H9 (cell line): Measurements from ENCODE around the gene COG3. TPM values are rescaled to one million over a fixed set of nuclear protein-coding genes. Genes with fewer than 3 reads are reported as not detected.

ENCODE experiments used
- DNase-seq: peaks from one replicate; pipeline ENCODE4 v3.0.0-alpha.2; 2017
- H2AFZ ChIP-seq: one replicate; pipeline ENCODE4 v1.6.1; 2013; ENCODE audit warnings: mild to moderate bottlenecking, low read length, control low read depth, moderate library complexity
- H2AK5ac ChIP-seq: 2 replicates; pipeline ENCODE4 v1.6.1; 2013; ENCODE audit warnings: low read length, control low read depth, mixed read lengths; ENCODE audit not compliant: insufficient read length
- H2BK120ac ChIP-seq: one replicate; pipeline ENCODE4 v1.6.1; 2013; ENCODE audit warnings: low read depth, mild to moderate bottlenecking, low read length, control low read depth, inconsistent platforms; ENCODE audit not compliant: poor library complexity, severe bottlenecking
- H2BK12ac ChIP-seq: 2 replicates; pipeline ENCODE4 v1.6.1; 2013; ENCODE audit warnings: low read length, control low read depth, mixed read lengths, low read depth; ENCODE audit not compliant: insufficient read length
- H2BK15ac ChIP-seq: 2 replicates; pipeline ENCODE4 v1.6.1; 2013; ENCODE audit warnings: low read depth, low read length, control low read depth
- H2BK20ac ChIP-seq: one replicate; pipeline ENCODE4 v1.6.1; 2013; ENCODE audit warnings: low read depth, mild to moderate bottlenecking, low read length, control low read depth, inconsistent platforms; ENCODE audit not compliant: poor library complexity, severe bottlenecking
- H2BK5ac ChIP-seq: 2 replicates; pipeline ENCODE4 v1.6.1; 2013; ENCODE audit warnings: low read length, control low read depth, mixed read lengths; ENCODE audit not compliant: insufficient read length
- H3K14ac ChIP-seq: 2 replicates; pipeline ENCODE4 v1.6.1; 2013; ENCODE audit warnings: low read length, control low read depth; ENCODE audit not compliant: insufficient read depth
- H3K18ac ChIP-seq: 2 replicates; pipeline ENCODE4 v1.6.1; 2013; ENCODE audit warnings: low read depth, mild to moderate bottlenecking, mixed read lengths, low read length, control low read depth; ENCODE audit not compliant: insufficient read length
- H3K23ac ChIP-seq: 2 replicates; pipeline ENCODE4 v1.6.1; 2013; ENCODE audit warnings: low read length, control low read depth, mixed read lengths, low read depth; ENCODE audit not compliant: insufficient read length
- H3K23me2 ChIP-seq: 2 replicates; pipeline ENCODE4 v1.6.1; 2013; ENCODE audit warnings: low read depth, mild to moderate bottlenecking, mixed read lengths, low read length, control low read depth; ENCODE audit not compliant: insufficient read length, poor library complexity, severe bottlenecking
- H3K27ac ChIP-seq: 2 replicates; pipeline ENCODE4 v1.5.1; 2013; ENCODE audit warnings: low read length, control low read depth, mixed read lengths, low read depth; ENCODE audit not compliant: insufficient read length
- H3K27me3 ChIP-seq: 2 replicates; pipeline ENCODE4 v1.6.1; 2013; ENCODE audit warnings: low read length, control low read depth, inconsistent platforms; ENCODE audit not compliant: insufficient read depth
- H3K4ac ChIP-seq: 2 replicates; pipeline ENCODE4 v1.6.1; 2013; ENCODE audit warnings: low read depth, mild to moderate bottlenecking, control low read depth, inconsistent platforms, low read length, moderate library complexity
- H3K4me1 ChIP-seq: 2 replicates; pipeline ENCODE4 v1.6.1; 2013; ENCODE audit warnings: low read length, control low read depth, inconsistent platforms; ENCODE audit not compliant: insufficient read depth
- H3K4me2 ChIP-seq: 2 replicates; pipeline ENCODE4 v1.6.1; 2013; ENCODE audit warnings: low read length, control low read depth, mixed read lengths; ENCODE audit not compliant: insufficient read length, insufficient read depth
- H3K56ac ChIP-seq: 2 replicates; pipeline ENCODE4 v1.6.1; 2013; ENCODE audit warnings: low read depth, mild to moderate bottlenecking, mixed read lengths, low read length, control low read depth; ENCODE audit not compliant: insufficient read length
- H3K79me1 ChIP-seq: 2 replicates; pipeline ENCODE4 v1.6.1; 2013; ENCODE audit warnings: low read depth, mild to moderate bottlenecking, moderate library complexity, low read length, control low read depth, inconsistent platforms; ENCODE audit not compliant: insufficient read depth, poor library complexity, severe bottlenecking
- H3K79me2 ChIP-seq: 2 replicates; pipeline ENCODE4 v1.6.1; 2013; ENCODE audit warnings: low read length, control low read depth, inconsistent platforms; ENCODE audit not compliant: insufficient read depth
- H3K9ac ChIP-seq: 2 replicates; pipeline ENCODE4 v1.6.1; 2013; ENCODE audit warnings: low read length, control low read depth, mixed read lengths; ENCODE audit not compliant: insufficient read length; ENCODE audit errors: extremely low read depth
- H3K9me3 ChIP-seq: one replicate; pipeline ENCODE4 v1.6.1; 2013; ENCODE audit warnings: low read depth, low read length, inconsistent platforms; ENCODE audit not compliant: control insufficient read depth
- H3T11ph ChIP-seq: one replicate; pipeline ENCODE4 v1.6.1; 2013; ENCODE audit warnings: mild to moderate bottlenecking, low read length, control low read depth, inconsistent platforms
- H4K20me1 ChIP-seq: one replicate; pipeline ENCODE4 v1.6.1; 2013; ENCODE audit not compliant: control insufficient read depth, insufficient read length, insufficient read depth
- H4K5ac ChIP-seq: 2 replicates; pipeline ENCODE4 v1.6.1; 2013; ENCODE audit warnings: low read depth, mild to moderate bottlenecking, mixed read lengths, low read length, control low read depth; ENCODE audit not compliant: insufficient read length
- H4K8ac ChIP-seq: replicated peaks from 2 replicates; pipeline ENCODE4 v1.6.1; 2013; ENCODE audit warnings: low read length, control low read depth, mixed read lengths, low read depth; ENCODE audit not compliant: insufficient read length
- H4K91ac ChIP-seq: 2 replicates; pipeline ENCODE4 v1.6.1; 2013; ENCODE audit warnings: low read depth, mild to moderate bottlenecking, moderate library complexity, mixed read lengths, low read length, control low read depth; ENCODE audit not compliant: insufficient read length
- H3K27ac Mint-ChIP-seq, 3 experiments: 2 replicates in 2 of 3; 3 replicates in 1 of 3; pipeline ENCODE4 v1.8.0; 2020 to 2021; ENCODE audit warnings: mixed read lengths in 3 of 3, mild to moderate bottlenecking in 1 of 3, moderate library complexity in 1 of 3
- H3K27me3 Mint-ChIP-seq: 2 replicates; pipeline ENCODE4 v1.8.0; 2021; ENCODE audit warnings: low read depth, mild to moderate bottlenecking, moderate library complexity, mixed read lengths
- H3K36me3 Mint-ChIP-seq, 3 experiments: 2 replicates in 2 of 3; 3 replicates in 1 of 3; pipeline ENCODE4 v1.8.0; 2020 to 2021; ENCODE audit warnings: low read depth in 3 of 3, mixed read lengths in 3 of 3; ENCODE audit not compliant: insufficient read depth in 1 of 3
- H3K4me1 Mint-ChIP-seq, 2 experiments: 2 replicates each; pipeline ENCODE4 v1.8.0; 2020; ENCODE audit warnings: mixed read lengths in 2 of 2
- H3K4me3 Mint-ChIP-seq, 2 experiments: 2 replicates in 1 of 2; 3 replicates in 1 of 2; pipeline ENCODE4 v1.8.0; 2020 to 2021; ENCODE audit warnings: mild to moderate bottlenecking in 2 of 2, mixed read lengths in 2 of 2, moderate library complexity in 1 of 2
- H3K9me3 Mint-ChIP-seq, 2 experiments: 2 replicates in 1 of 2; 3 replicates in 1 of 2; pipeline ENCODE4 v1.8.0; 2020; ENCODE audit warnings: mild to moderate bottlenecking in 2 of 2, mixed read lengths in 2 of 2, moderate library complexity in 1 of 2
- WGBS: extraction: QIAGEN DNeasy Blood & Tissue Kit; methylation state at CpG from one replicate; pipeline ENCODE4 v1.1.7; 2013; ENCODE audit warnings: missing lambda C conversion rate, low lambda C conversion rate, mixed read lengths; ENCODE audit not compliant: insufficient read length; ENCODE audit errors: extremely low coverage; 5-methylcytosine and 5-hydroxymethylcytosine counted together
- total RNA-seq: library from RNA; stranded (reverse); gene quantifications from 2 replicates; pipeline ENCODE4 v1.2.1, GENCODE V29; 2021
- TF ChIP-seq, protein P1 (sequence below): fragments of 200-600 bp; sonication (generic); conservative IDR thresholded peaks from 3 replicates; pipeline ENCODE4 v1.8.0; 2021; ENCODE audit warnings: antibody characterized with exemption, mild to moderate bottlenecking

The COG3 gene
- total RNA-seq, 1 experiment from 2014 or later: 16.5 TPM

DNA sequence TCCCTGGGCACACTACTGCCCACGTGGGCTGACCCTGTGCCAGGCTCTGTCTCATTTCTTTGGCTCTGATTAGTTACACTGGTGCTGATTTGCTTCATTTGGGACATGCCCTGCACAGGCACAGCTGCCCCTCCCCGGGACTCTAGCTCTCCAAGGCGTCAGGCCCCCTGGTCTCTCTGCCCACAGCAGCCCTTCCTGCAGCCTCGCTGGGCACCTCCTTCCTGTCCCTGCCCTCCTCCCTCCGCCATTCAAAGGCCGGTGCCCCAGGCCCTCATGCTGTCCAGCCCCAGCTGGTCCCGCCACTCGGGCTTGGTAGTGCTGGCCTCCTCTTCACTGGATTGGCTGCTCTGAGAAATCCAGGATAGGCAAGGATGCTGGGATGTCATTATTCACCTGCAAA lies 77.7 kb downstream of the COG3 start:
- H2AK5ac ChIP-seq: no peak overlapping the region
- no peak overlapping the region for H3K18ac ChIP-seq
- no peaks in the 10 kb centered on the region for H3K4me1 Mint-ChIP-seq
- no peaks in the 10 kb centered on the region for H3K4me1 ChIP-seq
- no peaks in the 10 kb centered on the region for H3K27me3 ChIP-seq
- no peaks in the 10 kb centered on the region for H3K27me3 Mint-ChIP-seq
- no peak overlapping the region for H3K4ac ChIP-seq
- H3K14ac ChIP-seq: no peak overlapping the region
- H4K8ac ChIP-seq: no peak overlapping the region
- H3K4me3 Mint-ChIP-seq: no peak overlapping the region
- no CpG with 5 or more reads among the region's 8 CpGs for WGBS
- no peak overlapping the region for H3K4me2 ChIP-seq
- no peak overlapping the region for H3K23ac ChIP-seq
- H3K9ac ChIP-seq: no peak overlapping the region
- no peaks in the 10 kb centered on the region for H4K20me1 ChIP-seq
- H2BK5ac ChIP-seq: no peak overlapping the region
- no peaks in the 10 kb centered on the region for H3K79me1 ChIP-seq
- no peaks in the 10 kb centered on the region for H3K36me3 Mint-ChIP-seq
- H2BK15ac ChIP-seq: no peak overlapping the region
- no peak overlapping the region for H2BK120ac ChIP-seq
- H3K56ac ChIP-seq: no peak overlapping the region
- no peak overlapping the region for H3T11ph ChIP-seq
- no peaks in the 10 kb centered on the region for H3K23me2 ChIP-seq
- no peak overlapping the region; a peak in 1 of 7 replicates for H3K27ac Mint-ChIP-seq
- DNase-seq: no peak
- no peaks in the 10 kb centered on the region for H3K9me3 ChIP-seq
- H3K9me3 Mint-ChIP-seq: no peaks in the 10 kb centered on the region; a peak in 1 of 5 replicates
- H3K27ac ChIP-seq: no peak overlapping the region
- no peak overlapping the region for H2BK12ac ChIP-seq
- no peak overlapping the region for H4K5ac ChIP-seq
- TF ChIP-seq, protein P1, sequence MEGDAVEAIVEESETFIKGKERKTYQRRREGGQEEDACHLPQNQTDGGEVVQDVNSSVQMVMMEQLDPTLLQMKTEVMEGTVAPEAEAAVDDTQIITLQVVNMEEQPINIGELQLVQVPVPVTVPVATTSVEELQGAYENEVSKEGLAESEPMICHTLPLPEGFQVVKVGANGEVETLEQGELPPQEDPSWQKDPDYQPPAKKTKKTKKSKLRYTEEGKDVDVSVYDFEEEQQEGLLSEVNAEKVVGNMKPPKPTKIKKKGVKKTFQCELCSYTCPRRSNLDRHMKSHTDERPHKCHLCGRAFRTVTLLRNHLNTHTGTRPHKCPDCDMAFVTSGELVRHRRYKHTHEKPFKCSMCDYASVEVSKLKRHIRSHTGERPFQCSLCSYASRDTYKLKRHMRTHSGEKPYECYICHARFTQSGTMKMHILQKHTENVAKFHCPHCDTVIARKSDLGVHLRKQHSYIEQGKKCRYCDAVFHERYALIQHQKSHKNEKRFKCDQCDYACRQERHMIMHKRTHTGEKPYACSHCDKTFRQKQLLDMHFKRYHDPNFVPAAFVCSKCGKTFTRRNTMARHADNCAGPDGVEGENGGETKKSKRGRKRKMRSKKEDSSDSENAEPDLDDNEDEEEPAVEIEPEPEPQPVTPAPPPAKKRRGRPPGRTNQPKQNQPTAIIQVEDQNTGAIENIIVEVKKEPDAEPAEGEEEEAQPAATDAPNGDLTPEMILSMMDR: no peak
- H3K79me2 ChIP-seq: no peaks in the 10 kb centered on the region
- H2BK20ac ChIP-seq: no peak overlapping the region
- H4K91ac ChIP-seq: no peak overlapping the region
- H2AFZ ChIP-seq: no peak overlapping the region
